Upper lobe of left lung (tissue), 4 donors: ENCODE results near the gene HNRNPM.

Source experiments
- CTCF ChIP-seq, 6 experiments: fragments of 450-650 bp in 4 of 6; fragments of 200-600 bp in 2 of 6; sonication (generic) in 2 of 6; IDR thresholded peaks; one replicate each; pipeline ENCODE4 v1.5.1; 2016 to 2019; ENCODE audit warnings: antibody characterized with exemption in 6 of 6
- EP300 ChIP-seq, 4 donors: sonication (generic); formaldehyde crosslinking; IDR thresholded peaks; one replicate each; pipeline ENCODE4 v1.5.1; 2017; ENCODE audit warnings: antibody characterized with exemption in 4 of 4, control low read depth in 2 of 4

GRCh38 chr19:8457209-8457608 is 12.4 kb downstream of the HNRNPM start:
- no peak for TF ChIP-seq CTCF (IDR thresholded peaks at IDR 0.05)
- TF ChIP-seq EP300 (IDR thresholded peaks at IDR 0.05): no peak
